Right lobe of liver (tissue), 4 donors: ENCODE results near the gene KRTAP4-7.

Source experiments
- POLR2A ChIP-seq: fragments of 450-650 bp; IDR thresholded peaks from one replicate; pipeline ENCODE4 v1.6.1; 2017; ENCODE audit warnings: antibody characterized with exemption, mild to moderate bottlenecking
- TF ChIP-seq, protein P1 (sequence below), 4 donors: fragments of 200-600 bp in 3 of 4; fragments of 450-650 bp in 1 of 4; IDR thresholded peaks; one replicate each; pipeline versions ENCODE4 v1.5.1 to v1.8.0; 2016 to 2022; ENCODE audit warnings: antibody characterized with exemption in 4 of 4, mild to moderate bottlenecking in 2 of 4
- donor health status: DM: no; HTN: no; CAD: no.
- donor health status: DM: no; HTN: no; CAD: no.
- donor health status: DM: no; HTN: yes; CAD: no.

DNA sequence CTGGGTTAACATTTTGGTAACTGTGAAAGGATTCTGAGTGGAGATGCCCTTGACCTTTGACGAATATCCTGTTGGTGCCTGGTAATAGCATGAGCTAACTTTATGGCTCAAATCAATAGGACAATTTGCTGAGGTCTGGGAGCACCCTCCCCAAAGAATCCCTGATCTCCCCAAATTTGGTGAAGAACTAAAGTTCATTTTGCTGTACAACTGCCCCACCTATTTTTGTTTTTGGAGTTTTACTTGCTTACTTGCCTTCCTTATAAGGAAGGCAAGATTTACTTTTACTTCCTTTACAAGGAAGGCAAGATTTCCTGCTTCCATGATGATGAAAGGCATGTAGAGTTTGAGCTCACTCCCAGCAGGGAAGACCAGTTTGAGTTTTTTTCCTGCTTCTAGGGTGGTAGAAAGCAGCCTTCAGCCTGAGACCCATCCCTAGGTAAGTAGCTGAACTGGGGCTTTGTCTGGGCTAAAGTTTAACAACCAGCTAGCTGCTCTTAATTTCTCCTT is 24.0 kb downstream of the KRTAP4-7 start:
- TF ChIP-seq POLR2A, result no peak
- TF ChIP-seq, protein P1, sequence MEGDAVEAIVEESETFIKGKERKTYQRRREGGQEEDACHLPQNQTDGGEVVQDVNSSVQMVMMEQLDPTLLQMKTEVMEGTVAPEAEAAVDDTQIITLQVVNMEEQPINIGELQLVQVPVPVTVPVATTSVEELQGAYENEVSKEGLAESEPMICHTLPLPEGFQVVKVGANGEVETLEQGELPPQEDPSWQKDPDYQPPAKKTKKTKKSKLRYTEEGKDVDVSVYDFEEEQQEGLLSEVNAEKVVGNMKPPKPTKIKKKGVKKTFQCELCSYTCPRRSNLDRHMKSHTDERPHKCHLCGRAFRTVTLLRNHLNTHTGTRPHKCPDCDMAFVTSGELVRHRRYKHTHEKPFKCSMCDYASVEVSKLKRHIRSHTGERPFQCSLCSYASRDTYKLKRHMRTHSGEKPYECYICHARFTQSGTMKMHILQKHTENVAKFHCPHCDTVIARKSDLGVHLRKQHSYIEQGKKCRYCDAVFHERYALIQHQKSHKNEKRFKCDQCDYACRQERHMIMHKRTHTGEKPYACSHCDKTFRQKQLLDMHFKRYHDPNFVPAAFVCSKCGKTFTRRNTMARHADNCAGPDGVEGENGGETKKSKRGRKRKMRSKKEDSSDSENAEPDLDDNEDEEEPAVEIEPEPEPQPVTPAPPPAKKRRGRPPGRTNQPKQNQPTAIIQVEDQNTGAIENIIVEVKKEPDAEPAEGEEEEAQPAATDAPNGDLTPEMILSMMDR (IDR thresholded peaks at IDR 0.05), result no peak
